GM23248 (cell line): ENCODE measurements around the gene TADA2A. TPM values are rescaled to one million over a fixed set of nuclear protein-coding genes. Genes with fewer than 3 reads are reported as not detected.
"Not testable (repeated sequence)": the region's sequence is repeated elsewhere in the genome, so short reads cannot be mapped to it uniquely, and the experiment has no call there.

Source experiments
- DNase-seq: peaks from one replicate; pipeline ENCODE4 v3.0.0-alpha.2; 2015
- H2AFZ ChIP-seq: fragments of 200-600 bp; sonication (generic); 2 replicates; pipeline ENCODE4 v1.6.1; 2016; ENCODE audit warnings: antibody characterized with exemption
- H3F3A ChIP-seq: fragments of 200-600 bp; sonication (generic); 2 replicates; pipeline ENCODE4 v1.6.1; 2016; ENCODE audit warnings: mild to moderate bottlenecking, antibody characterized with exemption, mixed run types; ENCODE audit not compliant: insufficient read depth
- H3K27ac ChIP-seq: fragments of 200-600 bp; sonication (generic); 2 replicates; pipeline ENCODE4 v1.5.1; 2016; ENCODE audit warnings: mild to moderate bottlenecking
- H3K27me3 ChIP-seq: fragments of 200-600 bp; sonication (generic); replicated peaks from 2 replicates; pipeline ENCODE4 v1.6.1; 2016; ENCODE audit warnings: mild to moderate bottlenecking; ENCODE audit not compliant: insufficient read depth
- H3K36me3 ChIP-seq: fragments of 200-600 bp; sonication (generic); 2 replicates; pipeline ENCODE4 v1.6.1; 2016; ENCODE audit warnings: low read depth, mild to moderate bottlenecking
- H3K4me1 ChIP-seq: fragments of 200-600 bp; sonication (generic); 2 replicates; pipeline ENCODE4 v1.6.1; 2016; ENCODE audit warnings: mild to moderate bottlenecking; ENCODE audit not compliant: insufficient read depth
- H3K4me2 ChIP-seq: fragments of 200-600 bp; sonication (generic); one replicate; pipeline ENCODE4 v1.6.1; 2016; ENCODE audit warnings: mild to moderate bottlenecking; ENCODE audit not compliant: unreplicated experiment
- H3K4me3 ChIP-seq: fragments of 200-600 bp; sonication (generic); 2 replicates; pipeline ENCODE4 v1.5.1; 2016; ENCODE audit warnings: mild to moderate bottlenecking
- H3K79me2 ChIP-seq: fragments of 200-600 bp; sonication (generic); 2 replicates; pipeline ENCODE4 v1.6.1; 2016; ENCODE audit warnings: mild to moderate bottlenecking; ENCODE audit not compliant: insufficient read depth
- H3K9ac ChIP-seq: fragments of 200-600 bp; sonication (generic); 2 replicates; pipeline ENCODE4 v1.6.1; 2016; ENCODE audit warnings: mild to moderate bottlenecking
- H3K9me2 ChIP-seq: fragments of 200-600 bp; sonication (generic); 2 replicates; pipeline ENCODE4 v1.6.1; 2016; ENCODE audit warnings: mixed run types, mild to moderate bottlenecking, moderate library complexity; ENCODE audit not compliant: insufficient read depth
- H3K9me3 ChIP-seq: fragments of 200-600 bp; sonication (generic); one replicate; pipeline ENCODE4 v1.6.1; 2017; ENCODE audit warnings: low read depth
- H4K20me1 ChIP-seq: fragments of 200-600 bp; sonication (generic); 2 replicates; pipeline ENCODE4 v1.6.0; 2016; ENCODE audit not compliant: insufficient read depth
- EZH2 ChIP-seq: fragments of 200-600 bp; sonication (generic); IDR thresholded peaks from 2 replicates; pipeline ENCODE4 v1.6.1; 2018; ENCODE audit warnings: antibody characterized with exemption, mild to moderate bottlenecking; ENCODE audit not compliant: insufficient read depth, poor library complexity, severe bottlenecking
- EZH2phosphoT487 ChIP-seq: fragments of 200-600 bp; sonication (generic); IDR thresholded peaks from 2 replicates; pipeline ENCODE4 v1.6.1; 2018; ENCODE audit warnings: antibody characterized with exemption, moderate library complexity, mild to moderate bottlenecking, low read depth; ENCODE audit not compliant: insufficient read depth
- WGBS, 2 experiments: methylation state at CpG; one replicate each; pipeline ENCODE4 v1.1.6; 2015 to 2017; ENCODE audit warnings: low lambda C conversion rate in 2 of 2, low coverage in 1 of 2; ENCODE audit errors: missing lambda C conversion rate in 2 of 2; 5-methylcytosine and 5-hydroxymethylcytosine counted together
- in situ Hi-C: fragments of 300-500 bp; cut with MboI; formaldehyde crosslinking; loops from 2 replicates; pipeline ENCODE4 v1.15.0; 2020
- polyA plus RNA-seq: library from polyadenylated mRNA; unstranded; fragments of >200 nt; fragmentation: Nextera tagmentation; extraction: Ambion mirVana; gene quantifications from 2 replicates; pipeline ENCODE4 v1.2.1, GENCODE V29; 2016
- total RNA-seq: library from RNA; depleted of rRNA; stranded (reverse); fragments of >200 nt; shearing (Covaris generic); gene quantifications from 2 replicates; pipeline ENCODE4 v1.2.3, GENCODE V29; 2014

The TADA2A gene
- total and polyA plus RNA-seq, 2 experiments from 2014 or later, result 16.7 to 18.3 TPM

GRCh38 chr17:37391146-37391545, 15.5 kb upstream of the TADA2A start:
- H3K4me3 ChIP-seq, result no peak overlapping the region
- TF ChIP-seq EZH2, result no peak
- TF ChIP-seq EZH2phosphoT487, result no peak
- H3K9me2 ChIP-seq, result no peaks in the 10 kb centered on the region
- peak; percentile 14 for DNase-seq
- H3K4me2 ChIP-seq, result no peak overlapping the region
- H3K36me3 ChIP-seq, result no peaks in the 10 kb centered on the region
- WGBS, 2 experiments, result 93 to 96% methylated on average over 6 of the region's 6 CpGs
- H4K20me1 ChIP-seq, result no peaks in the 10 kb centered on the region
- H3F3A ChIP-seq, result peaks cover 17% of the 10 kb centered on the region
- no peak overlapping the region for H3K27ac ChIP-seq
- no peak overlapping the region for H2AFZ ChIP-seq
- H3K79me2 ChIP-seq, result no peaks in the 10 kb centered on the region; the same call in 1 of the 2 replicates
- no peaks in the 10 kb centered on the region for H3K9me3 ChIP-seq
- H3K4me1 ChIP-seq, result peaks cover 11% of the 10 kb centered on the region; the same call in 1 of the 2 replicates
- no peaks in the 10 kb centered on the region for H3K27me3 ChIP-seq
- in situ Hi-C loops, result no loop called here
- H3K9ac ChIP-seq, result no peak overlapping the region

DNA sequence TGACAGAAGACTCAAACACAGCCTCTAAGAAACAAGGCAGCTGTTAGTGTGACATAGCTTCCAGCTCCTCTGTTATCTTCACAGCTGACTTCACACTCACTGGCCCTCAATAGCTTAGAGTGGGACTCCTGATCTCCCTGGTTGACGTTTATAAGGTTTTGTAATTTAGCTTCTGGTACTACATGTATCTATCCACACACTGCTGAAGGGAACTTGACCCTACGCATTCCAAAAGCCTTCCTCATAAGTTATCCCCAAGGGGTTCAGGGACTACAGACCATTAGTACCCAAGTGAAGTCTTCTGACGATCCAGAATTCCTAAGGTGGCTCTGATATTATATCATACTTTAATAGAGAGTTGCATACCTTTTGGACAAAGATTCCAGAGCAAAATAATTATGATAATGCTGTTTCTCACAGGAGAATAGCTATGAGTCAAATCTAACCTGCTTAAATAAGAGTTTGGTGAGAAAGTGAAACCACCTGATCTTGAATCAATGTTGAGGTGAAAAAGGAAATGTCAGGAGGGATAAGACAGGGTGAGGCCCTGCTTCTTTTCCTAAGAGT, 14.6 kb upstream of the TADA2A start:
- Histone ChIP-seq H3K79me2 (no peaks in the 10 kb centered on the region; the same call in 1 of the 2 replicates), H3K4me3 (no peak overlapping the region), H4K20me1 (no peaks in the 10 kb centered on the region), H3K4me2 (peak overlapping the region; percentile 12), H3K9me2 (no peaks in the 10 kb centered on the region), H3K9ac (no peak overlapping the region), H3F3A (peaks cover 17% of the 10 kb centered on the region), H3K9me3 (no peaks in the 10 kb centered on the region), H2AFZ (no peak overlapping the region), H3K4me1 (peaks cover 11% of the 10 kb centered on the region; the same call in 1 of the 2 replicates), H3K27me3 (no peaks in the 10 kb centered on the region), H3K27ac (peak overlapping the region; percentile 1; the same call in 1 of the 2 replicates), H3K36me3 (no peaks in the 10 kb centered on the region)
- WGBS, 2 experiments, result 49 to 56% methylated on average over 3 of the region's 3 CpGs
- TF ChIP-seq EZH2phosphoT487 (no peak), EZH2 (no peak)
- DNase-seq, result peak; percentile 52
- in situ Hi-C loops, result no loop called here

DNA sequence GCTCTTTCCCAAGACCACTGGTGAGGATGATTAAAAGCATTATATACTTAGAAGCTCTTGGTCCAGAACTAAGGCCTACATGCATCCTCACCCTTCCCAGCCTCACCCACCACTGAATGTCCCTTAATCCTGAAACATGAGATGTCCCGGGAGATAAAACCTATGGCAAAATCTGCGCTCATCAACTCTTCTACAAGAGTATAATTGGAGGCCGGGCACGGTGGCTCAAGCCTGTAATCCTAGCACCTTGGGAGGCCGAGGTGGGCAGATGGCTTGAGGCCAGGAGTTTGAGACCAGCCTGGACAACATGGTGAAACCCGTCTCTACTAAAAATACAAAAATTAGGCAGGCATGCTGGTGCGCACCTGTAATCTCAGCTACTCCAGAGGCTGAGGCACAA, 13.3 kb upstream of the TADA2A start:
- Histone ChIP-seq H3K9me3 (no peaks in the 10 kb centered on the region), H3K36me3 (no peaks in the 10 kb centered on the region), H3K27ac (no peak overlapping the region), H3K27me3 (no peaks in the 10 kb centered on the region), H3K9ac (no peak overlapping the region), H2AFZ (no peak overlapping the region), H3K79me2 (no peaks in the 10 kb centered on the region; the same call in 1 of the 2 replicates), H3K9me2 (no peaks in the 10 kb centered on the region), H3K4me1 (peaks cover 11% of the 10 kb centered on the region; the same call in 1 of the 2 replicates), H3K4me3 (no peak overlapping the region), H4K20me1 (no peaks in the 10 kb centered on the region), H3F3A (peaks cover 17% of the 10 kb centered on the region), H3K4me2 (no peak overlapping the region)
- in situ Hi-C loops, result no loop called here
- no peak for DNase-seq
- TF ChIP-seq EZH2 (no peak), EZH2phosphoT487 (no peak)
- WGBS, 2 experiments, result 81 to 86% methylated on average over 7 of the region's 7 CpGs

GRCh38 chr17:37399265-37399803, 7.4 kb upstream of the TADA2A start:
- Histone ChIP-seq H3K36me3 (no peaks in the 10 kb centered on the region), H3K4me3 (no peak overlapping the region), H3K4me2 (no peak overlapping the region), H3K9me2 (no peaks in the 10 kb centered on the region), H3K4me1 (no peaks in the 10 kb centered on the region), H3K79me2 (peaks cover 27% of the 10 kb centered on the region), H3K27me3 (no peaks in the 10 kb centered on the region), H3F3A (no peaks in the 10 kb centered on the region), H3K9me3 (no peaks in the 10 kb centered on the region), H4K20me1 (no peaks in the 10 kb centered on the region), H3K27ac (no peak overlapping the region), H2AFZ (no peak overlapping the region), H3K9ac (no peak overlapping the region)
- no peak for DNase-seq
- WGBS, 2 experiments, result 84 to 87% methylated on average over 5 of the region's 5 CpGs
- TF ChIP-seq EZH2phosphoT487, result no peak
- no peak for TF ChIP-seq EZH2
- in situ Hi-C loops, result no loop called here

DNA sequence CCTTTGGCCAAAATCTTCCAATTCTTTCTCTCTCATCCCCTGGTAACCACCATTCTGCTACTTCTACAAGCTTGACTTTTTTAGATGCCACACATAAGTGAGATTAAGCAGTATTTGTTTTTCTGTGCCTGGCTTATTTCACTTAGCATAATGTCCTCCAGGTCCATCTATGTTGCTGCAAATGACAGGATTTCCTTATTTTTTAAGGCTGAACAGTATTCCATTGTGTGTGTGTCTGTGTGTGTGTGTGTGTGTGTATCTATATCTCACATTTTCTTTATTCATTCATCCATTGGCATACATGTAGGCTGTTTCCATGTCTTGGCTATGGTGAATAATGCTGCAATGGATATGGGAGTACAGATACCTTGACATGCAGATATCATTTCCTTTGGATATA, 6.2 kb upstream of the TADA2A start:
- no peaks in the 10 kb centered on the region for H3F3A ChIP-seq
- no peaks in the 10 kb centered on the region for H3K9me3 ChIP-seq
- H3K27ac ChIP-seq, result no peak overlapping the region
- TF ChIP-seq EZH2phosphoT487 (no peak), EZH2 (no peak)
- no peaks in the 10 kb centered on the region for H4K20me1 ChIP-seq
- in situ Hi-C loops, result no loop called here
- H3K9me2 ChIP-seq, result no peaks in the 10 kb centered on the region
- H3K4me3 ChIP-seq, result no peak overlapping the region
- H3K9ac ChIP-seq, result no peak overlapping the region
- H2AFZ ChIP-seq, result no peak overlapping the region
- H3K27me3 ChIP-seq, result no peaks in the 10 kb centered on the region
- no peak overlapping the region for H3K4me2 ChIP-seq
- no peaks in the 10 kb centered on the region for H3K36me3 ChIP-seq
- DNase-seq, result no peak
- H3K79me2 ChIP-seq, result peaks cover 39% of the 10 kb centered on the region
- peaks cover 9% of the 10 kb centered on the region for H3K4me1 ChIP-seq

DNA sequence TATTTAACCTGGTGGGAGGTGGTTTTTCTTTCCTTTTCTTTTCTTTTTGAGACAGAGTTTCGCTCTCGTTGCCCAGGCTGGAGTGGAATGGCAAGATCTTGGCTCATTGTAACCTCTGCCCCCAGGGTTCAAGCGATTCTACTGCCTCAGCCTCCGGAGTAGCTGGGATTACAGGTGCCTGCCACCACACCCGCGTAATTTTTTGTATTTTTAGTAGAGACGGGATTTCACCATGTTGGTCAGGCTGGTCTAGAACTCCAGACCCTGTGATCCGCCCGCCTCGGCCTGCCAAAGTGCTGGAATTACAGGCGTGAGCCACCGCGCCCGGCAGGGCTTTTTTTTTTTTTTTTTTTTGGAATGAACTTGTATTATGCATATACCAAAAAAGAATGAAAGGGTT, 1.2 kb upstream of the TADA2A start:
- H3F3A ChIP-seq, H3K27me3 ChIP-seq, H3K36me3 ChIP-seq, H3K9me3 ChIP-seq, H3K9me2 ChIP-seq, H4K20me1 ChIP-seq, DNase-seq, in situ Hi-C loops: not testable (repeated sequence)
- Histone ChIP-seq H3K9ac (peak overlapping the region; percentile 89), H3K4me1 (peaks cover 18% of the 10 kb centered on the region), H2AFZ (peak overlapping the region; percentile 96), H3K27ac (peak overlapping the region; percentile 73; the same call in 1 of the 2 replicates), H3K4me2 (peak overlapping the region; percentile 83), H3K79me2 (peaks cover 81% of the 10 kb centered on the region), H3K4me3 (peak overlapping the region; percentile 95)
- whole genome bisulfite sequencing, 2 experiments, result 46 to 49% methylated on average over 14 of the region's 14 CpGs
